B cell (primary cell): ENCODE data around the gene UMOD. TPM values are rescaled to one million over a fixed set of nuclear protein-coding genes. Genes with fewer than 3 reads are reported as not detected.

ENCODE experiments used
- ATAC-seq: fragments of 200-7000 bp; cut with Tn5 transposase; one replicate; pipeline ENCODE4 v1.10.0; 2021; ENCODE audit warnings: low read depth, mild to moderate bottlenecking, moderate number of reproducible peaks, moderate library complexity
- CTCF ChIA-PET: fragments of 350-600 bp; sonication (Branson Sonifier 250); formaldehyde crosslinking; loops from one replicate; lab custom pipeline; 2021; ENCODE audit warnings: antibody characterized with exemption, inconsistent platforms; lab: Charles Lee
- POLR2A ChIA-PET: fragments of 350-600 bp; sonication (Branson Sonifier 250); formaldehyde crosslinking; loops from one replicate; lab custom pipeline; 2021; ENCODE audit warnings: antibody characterized with exemption; lab: Charles Lee
- DNase-seq: peaks from one replicate; pipeline ENCODE4 v3.0.0; 2013
- H2AFZ ChIP-seq: 2 replicates; pipeline ENCODE4 v1.6.1; 2012; ENCODE audit warnings: mild to moderate bottlenecking, low read depth, low read length; ENCODE audit not compliant: insufficient read depth, poor library complexity, severe bottlenecking
- H3K27ac ChIP-seq, 2 donors: 1 replicate in 1 of 2; 2 replicates in 1 of 2; pipeline ENCODE4 v1.5.1; 2012 to 2013; ENCODE audit warnings: low read length in 2 of 2, mild to moderate bottlenecking in 2 of 2, moderate library complexity in 1 of 2
- H3K27me3 ChIP-seq, 4 experiments: fragments of 200-600 bp in 1 of 4; sonication (generic) in 1 of 4; replicated peaks in 1 of 4; 1 replicate in 2 of 4; 2 replicates in 2 of 4; pipeline versions ENCODE4 v1.6.1 to v1.7.0; 2013 to 2016; ENCODE audit warnings: low read length in 3 of 4, mild to moderate bottlenecking in 2 of 4, mixed read lengths in 1 of 4, moderate library complexity in 1 of 4; ENCODE audit not compliant: insufficient read depth in 4 of 4, control insufficient read depth in 3 of 4; ENCODE audit errors: control extremely low read depth in 1 of 4
- H3K36me3 ChIP-seq, 2 experiments: replicated peaks in 1 of 2; 1 replicate in 1 of 2; 2 replicates in 1 of 2; pipeline versions ENCODE4 v1.6.1 to v1.7.1; 2013; ENCODE audit warnings: low read length in 1 of 2; ENCODE audit not compliant: insufficient read depth in 2 of 2, control insufficient read depth in 1 of 2; ENCODE audit errors: control extremely low read depth in 1 of 2, extremely low read depth in 1 of 2
- H3K4me1 ChIP-seq, 2 donors: fragments of 200-600 bp in 1 of 2; sonication (generic) in 1 of 2; 1 replicate in 1 of 2; 2 replicates in 1 of 2; pipeline versions ENCODE4 v1.5.1 to v1.6.1; 2013 to 2017; ENCODE audit warnings: low read length in 2 of 2; ENCODE audit not compliant: control insufficient read depth in 2 of 2, insufficient read depth in 2 of 2
- H3K4me2 ChIP-seq: replicated peaks from 2 replicates; pipeline ENCODE3; 2012; ENCODE audit warnings: mild to moderate bottlenecking, low read depth, low read length; ENCODE audit not compliant: poor library complexity, severe bottlenecking
- H3K4me3 ChIP-seq, 5 experiments: fragments of 200-600 bp in 1 of 5; sonication (generic) in 1 of 5; 1 replicate in 3 of 5; 2 replicates in 2 of 5; pipeline versions ENCODE4 v1.5.1 to v1.7.0; 2011 to 2016; ENCODE audit warnings: low read length in 4 of 5, mild to moderate bottlenecking in 4 of 5, low read depth in 2 of 5, control low read depth in 1 of 5, moderate library complexity in 1 of 5; ENCODE audit not compliant: insufficient read depth in 1 of 5; ENCODE audit errors: control extremely low read depth in 1 of 5, extremely low read depth in 1 of 5
- H3K79me2 ChIP-seq: fragments of 200-600 bp; sonication (generic); one replicate; pipeline ENCODE4 v1.6.0; 2016; ENCODE audit warnings: low read length; ENCODE audit not compliant: control insufficient read depth, insufficient read depth
- H3K9ac ChIP-seq: fragments of 200-600 bp; sonication (generic); 2 replicates; pipeline ENCODE4 v1.6.1; 2017; ENCODE audit warnings: mild to moderate bottlenecking, low read length, moderate library complexity
- H3K9me3 ChIP-seq, 3 donors: one replicate each; pipeline versions ENCODE4 v1.6.1 to v1.7.1; 2013; ENCODE audit warnings: low read length in 2 of 3; ENCODE audit not compliant: control insufficient read depth in 2 of 3, insufficient read depth in 1 of 3; ENCODE audit errors: control extremely low read depth in 1 of 3
- H4K20me1 ChIP-seq: 2 replicates; pipeline ENCODE4 v1.6.0; 2012; ENCODE audit warnings: mild to moderate bottlenecking, low read length; ENCODE audit not compliant: insufficient read depth, control insufficient read depth, poor library complexity, severe bottlenecking
- H3K27ac Mint-ChIP-seq: one replicate; pipeline ENCODE4 v1.8.0; 2021; ENCODE audit warnings: mixed read lengths
- H3K27me3 Mint-ChIP-seq: one replicate; pipeline ENCODE4 v1.8.0; 2021; ENCODE audit warnings: mixed read lengths
- H3K4me1 Mint-ChIP-seq: one replicate; pipeline ENCODE4 v1.8.0; 2021; ENCODE audit warnings: mixed read lengths
- H3K4me3 Mint-ChIP-seq: one replicate; pipeline ENCODE4 v1.8.0; 2021; ENCODE audit warnings: mixed read lengths
- H3K9me3 Mint-ChIP-seq: one replicate; pipeline ENCODE4 v1.8.0; 2022; ENCODE audit warnings: mixed read lengths; ENCODE audit not compliant: insufficient read depth
- CTCF ChIP-seq: fragments of 200-600 bp; IDR thresholded peaks from one replicate; pipeline ENCODE4 v1.8.0; 2022; ENCODE audit warnings: antibody characterized with exemption, mild to moderate bottlenecking
- EZH2 ChIP-seq: IDR thresholded peaks from 2 replicates; pipeline ENCODE4 v1.6.1; 2012; ENCODE audit warnings: borderline replicate concordance, low read depth, mild to moderate bottlenecking, moderate library complexity, low read length; ENCODE audit not compliant: insufficient read depth, poor library complexity, severe bottlenecking
- WGBS: methylation state at CpG from one replicate; pipeline ENCODE4 v1.1.5; 2013; ENCODE audit warnings: missing lambda C conversion rate; ENCODE audit not compliant: insufficient coverage; 5-methylcytosine and 5-hydroxymethylcytosine counted together
- intact Hi-C: fragments of 100-400 bp; cut with micrococcal nuclease; formaldehyde crosslinking; loops from one replicate; pipeline ENCODE4 v1.10.0; 2022
- polyA minus RNA-seq: library from RNA; depleted of rRNA, polyadenylated mRNA; stranded (reverse); fragments of >200 nt; gene quantifications from 2 replicates; pipeline ENCODE4 v1.2.3, GENCODE V29; 2012
- polyA plus RNA-seq: library from polyadenylated mRNA; depleted of rRNA; stranded (reverse); fragments of >200 nt; gene quantifications from 2 replicates; pipeline ENCODE4 v1.2.3, GENCODE V29; 2012
- total RNA-seq, 2 donors: library from RNA; stranded (reverse); fragments of 120-200 nt in 1 of 2; gene quantifications; 1 replicate in 1 of 2; 2 replicates in 1 of 2; pipeline versions ENCODE4 v1.2.3 to v1.2.4, GENCODE V29; 2013 to 2022

UMOD gene
- total RNA-seq (not detected in 2 replicates), polyA plus RNA-seq (not detected in 2 replicates), polyA minus RNA-seq (not detected in 2 replicates)
- total RNA-seq (2013), result not detected

- Mint-ChIP-seq H3K4me1 (no peaks in the 10 kb centered on the region), H3K4me3 (no peak within 1 kb of the TSS), H3K9me3 (peaks cover 2% of the 10 kb centered on the region), H3K27me3 (peaks cover 12% of the 10 kb centered on the region), H3K27ac (no peak within 1 kb of the TSS)
- Histone ChIP-seq H3K27me3 (peaks cover 0 to 3% (median 0%) of the 10 kb centered on the region in 4 experiments), H2AFZ (no peak within 1 kb of the TSS), H3K79me2 (no peaks in the 10 kb centered on the region), H3K9me3 (peaks cover 0 to 13% (median 0%) of the 10 kb centered on the region in 3 donors), H3K4me2 (no peak within 1 kb of the TSS), H3K4me1 (no peaks in the 10 kb centered on the region), H3K9ac (no peak within 1 kb of the TSS), H3K36me3 (no peaks in the 10 kb centered on the region), H3K27ac (no peak within 1 kb of the TSS), H4K20me1 (no peaks in the 10 kb centered on the region), H3K4me3 (no peak within 1 kb of the TSS)
- intact Hi-C loops, result no loop called here
- POLR2A ChIA-PET, result no interaction called here
- ATAC-seq (no peak), DNase-seq (no peak)
- TF ChIP-seq CTCF, result no peak
- no peak for TF ChIP-seq EZH2
- 92% methylated on average over 2 of the region's 2 CpGs for WGBS
- CTCF ChIA-PET, result no interaction called here
These were observed at the start of gene UMOD for GRCh38 chr16:20352615-20353014. Gene UMOD, minus strand, starts transcription at chr16:20352715. Its CDS starts 1,978 bp downstream, at chr16:20350737.

- intact Hi-C loops, result no loop called here
- Mint-ChIP-seq H3K4me3 (no peak overlapping the region), H3K27me3 (peaks cover 3% of the 10 kb centered on the region), H3K27ac (no peak overlapping the region), H3K9me3 (no peaks in the 10 kb centered on the region), H3K4me1 (no peaks in the 10 kb centered on the region)
- no peak overlapping the region for H3K4me2 ChIP-seq
- no peaks in the 10 kb centered on the region for H3K9me3 ChIP-seq
- 88% methylated on average over 5 of the region's 8 CpGs for WGBS
- no peak for DNase-seq
- no peaks in the 10 kb centered on the region for H3K79me2 ChIP-seq
- no peaks in the 10 kb centered on the region for H3K27me3 ChIP-seq
- H3K4me1 ChIP-seq, result no peaks in the 10 kb centered on the region
- H3K36me3 ChIP-seq, result no peaks in the 10 kb centered on the region
- ATAC-seq, result no peak
- POLR2A ChIA-PET, result no interaction called here
- no peak overlapping the region for H3K4me3 ChIP-seq
- TF ChIP-seq CTCF, result no peak
- TF ChIP-seq EZH2, result no peak
- no peak overlapping the region for H3K9ac ChIP-seq
- H4K20me1 ChIP-seq, result no peaks in the 10 kb centered on the region
- H3K27ac ChIP-seq, result no peak overlapping the region
- no peak overlapping the region for H2AFZ ChIP-seq
- CTCF ChIA-PET, result interaction anchor here (0.6 kb wide), 1 partner anchor 503 kb away, joined by 3 read pairs; no protein-coding TSS in a partner anchor
These were observed 49.0 kb upstream of the UMOD start for GRCh38 chr16:20401475-20402016.
